ENCODE results near the gene SLN. TPM values are rescaled to one million over a fixed set of nuclear protein-coding genes. Genes with fewer than 3 reads are reported as not detected.
"Not testable (repeated sequence)": the region's sequence is repeated elsewhere in the genome, so short reads cannot be mapped to it uniquely, and the experiment has no call there.

SLN gene
- not detected in 2 replicates for total RNA-seq (ENCODE audit: low replicate concordance)

- Histone ChIP-seq H2AFZ (replicated peaks) (no peak within 1 kb of the TSS), H3K27ac (no peak within 1 kb of the TSS), H3K9me3 (ENCODE audit: low read depth) (no peaks in the 10 kb centered on the region), H3K9ac (no peak within 1 kb of the TSS), H4K20me1 (ENCODE audit: low read depth) (no peaks in the 10 kb centered on the region), H3K36me3 (no peaks in the 10 kb centered on the region), H3K79me2 (ENCODE audit: low read depth) (no peaks in the 10 kb centered on the region), H3K27me3 (no peaks in the 10 kb centered on the region), H3K4me3 (no peak within 1 kb of the TSS), H3K4me2 (peak within 1 kb of the TSS; percentile 27), H3K4me1 (peaks cover 10% of the 10 kb centered on the region), H3F3A (ENCODE audit: low read depth) (no peaks in the 10 kb centered on the region)
- H3K4me1 Mint-ChIP-seq = peaks cover 8% of the 10 kb centered on the region
- DNase-seq (ENCODE audit: low spot score) = no peak
- H3K27me3 Mint-ChIP-seq (ENCODE audit: insufficient read depth, low read depth) = peaks cover 7% of the 10 kb centered on the region
- TF ChIP-seq CTCF (IDR thresholded peaks at IDR 0.05) = no peak
- TF ChIP-seq EZH2 (IDR thresholded peaks at IDR 0.05) = no peak
- TF ChIP-seq EZH2phosphoT487 (IDR thresholded peaks at IDR 0.05) = no peak
- no peaks in the 10 kb centered on the region for H3K36me3 Mint-ChIP-seq
- no peak within 1 kb of the TSS for H3K4me3 Mint-ChIP-seq
- H3K27ac Mint-ChIP-seq = no peak within 1 kb of the TSS
- H3K9me3 Mint-ChIP-seq = no peaks in the 10 kb centered on the region
Observed at GRCh38 chr11:107711861-107712755, at the start of gene SLN. Gene SLN (minus strand): TSS chr11:107712056.

GRCh38 chr11:107758719-107759355, 47.0 kb upstream of the SLN start:
- not testable (repeated sequence) for H3K27me3 Mint-ChIP-seq (ENCODE audit: insufficient read depth, low read depth); H3K27ac ChIP-seq; H3K4me1 ChIP-seq; DNase-seq (ENCODE audit: low spot score); H3K27me3 ChIP-seq; H3K9me3 ChIP-seq (ENCODE audit: low read depth); H3F3A ChIP-seq (ENCODE audit: low read depth); H3K4me3 Mint-ChIP-seq; H3K4me2 ChIP-seq; H3K4me1 Mint-ChIP-seq; H3K36me3 ChIP-seq; H2AFZ ChIP-seq (replicated peaks); H3K36me3 Mint-ChIP-seq; H3K9ac ChIP-seq; H3K4me3 ChIP-seq; H3K79me2 ChIP-seq (ENCODE audit: low read depth); H4K20me1 ChIP-seq (ENCODE audit: low read depth); H3K9me3 Mint-ChIP-seq
- H3K27ac Mint-ChIP-seq = peak overlapping the region; percentile 17

GRCh38 chr11:107757661-107758060, 45.8 kb upstream of the SLN start:
- no peak for DNase-seq (ENCODE audit: low spot score)
- Mint-ChIP-seq H3K4me1 (no peaks in the 10 kb centered on the region), H3K27ac (no peak overlapping the region), H3K36me3 (no peaks in the 10 kb centered on the region), H3K27me3 (ENCODE audit: insufficient read depth, low read depth) (peaks cover 2% of the 10 kb centered on the region), H3K4me3 (no peak overlapping the region), H3K9me3 (peaks cover 6% of the 10 kb centered on the region)
- Histone ChIP-seq H3K4me3 (no peak overlapping the region), H3K36me3 (no peaks in the 10 kb centered on the region), H3K9ac (no peak overlapping the region), H3K27me3 (no peaks in the 10 kb centered on the region), H2AFZ (replicated peaks) (no peak overlapping the region), H3K9me3 (ENCODE audit: low read depth) (no peaks in the 10 kb centered on the region), H3K4me1 (peaks cover 3% of the 10 kb centered on the region), H4K20me1 (ENCODE audit: low read depth) (no peaks in the 10 kb centered on the region), H3F3A (ENCODE audit: low read depth) (peaks cover 2% of the 10 kb centered on the region), H3K79me2 (ENCODE audit: low read depth) (no peaks in the 10 kb centered on the region), H3K27ac (no peak overlapping the region), H3K4me2 (no peak overlapping the region)
- no peak for TF ChIP-seq EZH2 (IDR thresholded peaks at IDR 0.05)
- no peak for TF ChIP-seq CTCF (IDR thresholded peaks at IDR 0.05)
- no peak for TF ChIP-seq EZH2phosphoT487 (IDR thresholded peaks at IDR 0.05)

GRCh38 chr11:107756553-107756952, 44.7 kb upstream of the SLN start:
- H3K4me3 ChIP-seq = no peak overlapping the region
- H3K27ac ChIP-seq = no peak overlapping the region
- H3K4me1 Mint-ChIP-seq = no peaks in the 10 kb centered on the region
- no peak for TF ChIP-seq CTCF (IDR thresholded peaks at IDR 0.05)
- no peak for TF ChIP-seq EZH2 (IDR thresholded peaks at IDR 0.05)
- no peak for TF ChIP-seq EZH2phosphoT487 (IDR thresholded peaks at IDR 0.05)
- DNase-seq (ENCODE audit: low spot score) = peak; percentile 51
- no peaks in the 10 kb centered on the region for H3K79me2 ChIP-seq (ENCODE audit: low read depth)
- no peak overlapping the region for H3K27ac Mint-ChIP-seq
- H3K9ac ChIP-seq = no peak overlapping the region
- H3K36me3 ChIP-seq = no peaks in the 10 kb centered on the region
- H3K4me3 Mint-ChIP-seq = no peak overlapping the region
- peaks cover 2% of the 10 kb centered on the region for H3F3A ChIP-seq (ENCODE audit: low read depth)
- H3K4me1 ChIP-seq = peaks cover 3% of the 10 kb centered on the region
- peaks cover 6% of the 10 kb centered on the region for H3K9me3 Mint-ChIP-seq
- peaks cover 2% of the 10 kb centered on the region for H3K27me3 Mint-ChIP-seq (ENCODE audit: insufficient read depth, low read depth)
- no peak overlapping the region for H2AFZ ChIP-seq (replicated peaks)
- no peaks in the 10 kb centered on the region for H3K27me3 ChIP-seq
- no peaks in the 10 kb centered on the region for H4K20me1 ChIP-seq (ENCODE audit: low read depth)
- H3K36me3 Mint-ChIP-seq = no peaks in the 10 kb centered on the region
- no peak overlapping the region for H3K4me2 ChIP-seq
- H3K9me3 ChIP-seq (ENCODE audit: low read depth) = no peaks in the 10 kb centered on the region
